Right lobe of liver (tissue), 4 donors: ENCODE measurements around the gene RBMX2.

Experiments used
- CTCF ChIP-seq, 4 donors: fragments of 200-600 bp in 3 of 4; fragments of 450-650 bp in 1 of 4; IDR thresholded peaks; one replicate each; pipeline versions ENCODE4 v1.5.1 to v1.8.0; 2016 to 2022; ENCODE audit warnings: antibody characterized with exemption in 4 of 4, mild to moderate bottlenecking in 2 of 4
- POLR2A ChIP-seq: fragments of 450-650 bp; IDR thresholded peaks from one replicate; pipeline ENCODE4 v1.6.1; 2017; ENCODE audit warnings: antibody characterized with exemption, mild to moderate bottlenecking
- donor health status: DM: no; HTN: no; CAD: no.
- donor health status: DM: no; HTN: no; CAD: no.
- donor health status: DM: no; HTN: yes; CAD: no.

- TF ChIP-seq CTCF (IDR thresholded peaks at IDR 0.05), result no peak
- no peak for TF ChIP-seq POLR2A
These were observed 16.3 kb downstream of the RBMX2 start for GRCh38 chrX:130418066-130418465.
